22Rv1 (cell line): ENCODE results near the gene TNXB.

Experiments used
- CTCF ChIP-seq: fragments of 450-650 bp; IDR thresholded peaks from 2 replicates; pipeline ENCODE4 v1.5.1; 2017; ENCODE audit warnings: mild to moderate bottlenecking
- ZFX ChIP-seq: fragments of 450-650 bp; IDR thresholded peaks from 2 replicates; pipeline ENCODE4 v1.6.1; 2017; ENCODE audit warnings: antibody characterized with exemption, borderline replicate concordance

GRCh38 chr6:32095338-32096086 is 13.6 kb downstream of the TNXB start:
- TF ChIP-seq CTCF (peak; percentile 16; the same call in 1 of the 2 replicates), ZFX (no peak)
